Fibroblast of lung (primary cell): Measurements from ENCODE around the gene DNAJB12. TPM values are rescaled to one million over a fixed set of nuclear protein-coding genes. Genes with fewer than 3 reads are reported as not detected.
"Not testable (repeated sequence)": the region's sequence is repeated elsewhere in the genome, so short reads cannot be mapped to it uniquely, and the experiment has no call there.

Source experiments
- DNase-seq, 2 donors: peaks; one replicate each; pipeline versions ENCODE4 v3.0.0 to v3.0.0-alpha.2; 2010; ENCODE audit warnings: low read depth in 2 of 2
- H2AFZ ChIP-seq: 2 replicates; pipeline ENCODE4 v1.5.1; 2012; ENCODE audit warnings: low read length, control low read depth, inconsistent platforms
- H3K27ac ChIP-seq: 2 replicates; pipeline ENCODE4 v1.5.1; 2011; ENCODE audit warnings: low read length, control low read depth; ENCODE audit not compliant: insufficient read depth
- H3K27me3 ChIP-seq: 2 replicates; pipeline ENCODE4 v1.5.1; 2011; ENCODE audit warnings: mild to moderate bottlenecking, low read length; ENCODE audit not compliant: control insufficient read depth, insufficient read depth
- H3K36me3 ChIP-seq: 2 replicates; pipeline ENCODE4 v1.5.1; 2011; ENCODE audit warnings: low read length; ENCODE audit not compliant: control insufficient read depth, insufficient read depth
- H3K4me1 ChIP-seq: 2 replicates; pipeline ENCODE4 v1.5.1; 2011; ENCODE audit warnings: low read length; ENCODE audit not compliant: control insufficient read depth, insufficient read depth; ENCODE audit errors: extremely low read depth
- H3K4me2 ChIP-seq: 2 replicates; pipeline ENCODE4 v1.5.1; 2011; ENCODE audit warnings: low read length, control low read depth; ENCODE audit not compliant: insufficient read depth; ENCODE audit errors: extremely low read depth
- H3K4me3 ChIP-seq, 4 experiments: fragments of 200-600 bp in 1 of 4; sonication (generic) in 1 of 4; replicated peaks in 1 of 4; 2 replicates each; pipeline ENCODE4 v1.5.1; 2011 to 2016; ENCODE audit warnings: low read length in 4 of 4, low read depth in 3 of 4, mild to moderate bottlenecking in 3 of 4, control low read depth in 2 of 4, inconsistent platforms in 1 of 4, mixed read lengths in 1 of 4; ENCODE audit not compliant: insufficient read depth in 1 of 4; ENCODE audit errors: control extremely low read depth in 1 of 4
- H3K79me2 ChIP-seq: 2 replicates; pipeline ENCODE4 v1.5.1; 2012; ENCODE audit warnings: mild to moderate bottlenecking, low read length, inconsistent platforms; ENCODE audit not compliant: control insufficient read depth, insufficient read depth
- H3K9ac ChIP-seq: 2 replicates; pipeline ENCODE4 v1.5.1; 2011; ENCODE audit warnings: mild to moderate bottlenecking, low read length, control low read depth; ENCODE audit not compliant: insufficient read depth
- H3K9me3 ChIP-seq: 2 replicates; pipeline ENCODE4 v1.5.1; 2012; ENCODE audit warnings: low read depth, low read length; ENCODE audit not compliant: control insufficient read depth, insufficient read depth
- H4K20me1 ChIP-seq: 2 replicates; pipeline ENCODE4 v1.5.1; 2011; ENCODE audit warnings: low read length; ENCODE audit not compliant: control insufficient read depth, insufficient read depth; ENCODE audit errors: extremely low read depth
- EZH2 ChIP-seq: IDR thresholded peaks from 2 replicates; pipeline ENCODE4 v1.5.1; 2012; ENCODE audit warnings: low read length, control low read depth, mild to moderate bottlenecking; ENCODE audit errors: missing control alignments
- polyA plus RNA-seq, 2 donors: library from polyadenylated mRNA; depleted of rRNA in 1 of 2; stranded (reverse) in 1 of 2; unstranded in 1 of 2; fragments of >200 nt; gene quantifications; 2 replicates each; pipeline ENCODE4 v1.2.1, GENCODE V29; 2011 to 2012; ENCODE audit warnings: missing spikeins in 1 of 2
- total RNA-seq: library from RNA; depleted of rRNA; stranded (reverse); fragments of >200 nt; gene quantifications from 2 replicates; pipeline ENCODE4 v1.2.1, GENCODE V29; 2014
- TF ChIP-seq, protein P1 (sequence below), 2 donors: IDR thresholded peaks in 1 of 2; conservative IDR thresholded peaks in 1 of 2; 1 replicate in 1 of 2; 2 replicates in 1 of 2; pipeline ENCODE4 v1.5.1; 2011 to 2012; ENCODE audit warnings: low read length in 2 of 2, control low read depth in 1 of 2, inconsistent platforms in 1 of 2, low read depth in 1 of 2, mild to moderate bottlenecking in 1 of 2

The DNAJB12 gene
- total and polyA plus RNA-seq, 2 donors (not counting 1 experiment from before 2014, with no cell fraction given) = 17.2 to 26.3 TPM

DNA sequence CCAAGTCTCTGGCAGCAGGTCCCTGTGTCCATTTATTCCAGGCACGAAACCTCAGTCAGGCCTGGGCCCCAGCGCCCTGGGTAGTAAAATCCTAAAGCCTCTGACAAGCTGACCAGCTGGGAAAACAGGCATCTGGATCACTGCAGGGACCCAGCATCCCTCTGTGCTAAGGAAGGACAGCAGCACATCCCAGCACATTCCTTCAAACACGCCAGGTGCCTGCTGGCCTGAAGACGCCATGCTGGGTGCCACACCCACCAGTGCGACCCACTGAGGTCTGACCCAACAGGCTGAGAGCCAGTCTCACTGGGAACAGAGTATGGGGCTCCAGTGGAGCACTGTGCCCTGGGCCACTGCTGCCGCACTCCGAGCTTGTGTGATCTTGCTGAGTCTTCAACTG, 6.4 kb downstream of the DNAJB12 start:
- Histone ChIP-seq H3K36me3 (peaks cover 7% of the 10 kb centered on the region), H3K9me3 (no peaks in the 10 kb centered on the region), H3K27ac (no peak overlapping the region), H3K4me2 (no peak overlapping the region), H3K4me3 (no peak overlapping the region), H3K79me2 (peaks cover 28% of the 10 kb centered on the region), H3K27me3 (no peaks in the 10 kb centered on the region), H3K9ac (no peak overlapping the region), H4K20me1 (no peaks in the 10 kb centered on the region), H3K4me1 (peaks cover 6% of the 10 kb centered on the region), H2AFZ (no peak overlapping the region)
- TF ChIP-seq, protein P1, sequence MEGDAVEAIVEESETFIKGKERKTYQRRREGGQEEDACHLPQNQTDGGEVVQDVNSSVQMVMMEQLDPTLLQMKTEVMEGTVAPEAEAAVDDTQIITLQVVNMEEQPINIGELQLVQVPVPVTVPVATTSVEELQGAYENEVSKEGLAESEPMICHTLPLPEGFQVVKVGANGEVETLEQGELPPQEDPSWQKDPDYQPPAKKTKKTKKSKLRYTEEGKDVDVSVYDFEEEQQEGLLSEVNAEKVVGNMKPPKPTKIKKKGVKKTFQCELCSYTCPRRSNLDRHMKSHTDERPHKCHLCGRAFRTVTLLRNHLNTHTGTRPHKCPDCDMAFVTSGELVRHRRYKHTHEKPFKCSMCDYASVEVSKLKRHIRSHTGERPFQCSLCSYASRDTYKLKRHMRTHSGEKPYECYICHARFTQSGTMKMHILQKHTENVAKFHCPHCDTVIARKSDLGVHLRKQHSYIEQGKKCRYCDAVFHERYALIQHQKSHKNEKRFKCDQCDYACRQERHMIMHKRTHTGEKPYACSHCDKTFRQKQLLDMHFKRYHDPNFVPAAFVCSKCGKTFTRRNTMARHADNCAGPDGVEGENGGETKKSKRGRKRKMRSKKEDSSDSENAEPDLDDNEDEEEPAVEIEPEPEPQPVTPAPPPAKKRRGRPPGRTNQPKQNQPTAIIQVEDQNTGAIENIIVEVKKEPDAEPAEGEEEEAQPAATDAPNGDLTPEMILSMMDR (conservative IDR thresholded peaks at IDR 0.05 in 1 of 2, IDR thresholded peaks at IDR 0.05 in 1 of 2; ENCODE audit: low read depth in 1 of 2, low read length in 2 of 2) = no peak
- TF ChIP-seq EZH2 = no peak
- DNase-seq = no peak

DNA sequence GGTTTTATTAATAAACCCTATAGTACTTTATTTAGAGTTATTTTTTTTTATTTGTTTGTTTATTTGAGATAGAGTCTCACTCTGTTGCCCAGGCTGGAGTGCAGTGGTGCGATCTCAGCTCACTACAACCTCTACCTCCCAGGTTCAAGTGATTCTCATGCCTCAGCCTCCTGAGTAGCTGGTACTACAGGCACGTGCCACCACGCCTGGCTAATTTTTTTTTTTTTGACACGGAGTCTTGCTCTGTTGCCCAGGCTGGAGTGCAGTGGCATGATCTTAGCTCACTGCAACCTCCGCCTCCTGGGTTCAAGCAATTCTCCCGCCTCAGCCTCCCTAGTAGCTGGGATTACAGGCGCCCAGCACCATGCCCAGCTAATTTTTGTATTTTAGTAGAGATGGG, 8.6 kb downstream of the DNAJB12 start:
- not testable (repeated sequence) for DNase-seq, H3K4me2 ChIP-seq, H3K27ac ChIP-seq, H2AFZ ChIP-seq, H3K4me3 ChIP-seq, H3K9me3 ChIP-seq, H3K9ac ChIP-seq, H3K27me3 ChIP-seq, H3K4me1 ChIP-seq, H3K79me2 ChIP-seq, H4K20me1 ChIP-seq
- peaks cover 12% of the 10 kb centered on the region for H3K36me3 ChIP-seq

DNA sequence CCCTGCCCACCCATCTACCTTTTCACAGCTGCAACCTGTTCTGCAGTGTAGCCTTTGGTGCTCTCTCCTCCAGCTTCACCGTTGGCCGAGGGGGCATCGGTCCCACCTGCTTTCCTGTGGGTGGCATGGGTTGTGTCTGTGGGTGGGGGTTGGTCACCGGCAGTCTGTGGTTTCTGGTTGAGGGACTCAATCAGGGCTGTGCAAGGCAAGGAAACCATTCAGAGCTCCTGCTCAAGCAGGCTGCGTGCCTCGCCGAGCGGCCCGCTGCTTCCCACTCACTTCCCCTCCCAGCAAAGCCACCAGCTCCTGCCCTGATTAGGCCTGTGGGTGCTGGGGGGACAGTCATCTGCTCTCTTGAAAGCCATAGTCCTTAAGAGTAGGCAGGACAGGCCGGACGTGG, 9.8 kb downstream of the DNAJB12 start:
- Histone ChIP-seq H3K4me3 (no peak overlapping the region), H3K36me3 (peaks cover 19% of the 10 kb centered on the region), H3K79me2 (peaks cover 4% of the 10 kb centered on the region), H3K9ac (no peak overlapping the region), H3K9me3 (no peaks in the 10 kb centered on the region), H2AFZ (no peak overlapping the region), H3K27me3 (no peaks in the 10 kb centered on the region), H4K20me1 (no peaks in the 10 kb centered on the region), H3K27ac (no peak overlapping the region), H3K4me1 (no peaks in the 10 kb centered on the region), H3K4me2 (no peak overlapping the region)
- DNase-seq = no peak
- TF ChIP-seq, protein P1 (conservative IDR thresholded peaks at IDR 0.05 in 1 of 2, IDR thresholded peaks at IDR 0.05 in 1 of 2; ENCODE audit: low read depth in 1 of 2, low read length in 2 of 2) = no peak
- no peak for TF ChIP-seq EZH2
